Gastrocnemius medialis (tissue), 4 donors: ENCODE measurements around the gene LAMA3.

Experiments
- POLR2A ChIP-seq, 2 donors: fragments of 450-650 bp; IDR thresholded peaks; one replicate each; pipeline ENCODE4 v1.6.1; 2017; ENCODE audit warnings: antibody characterized with exemption in 2 of 2, mild to moderate bottlenecking in 2 of 2, moderate library complexity in 2 of 2
- TF ChIP-seq, protein P1 (sequence below), 5 experiments: fragments of 450-650 bp in 3 of 5; fragments of 200-600 bp in 2 of 5; sonication (generic) in 2 of 5; IDR thresholded peaks in 4 of 5; conservative IDR thresholded peaks in 1 of 5; 1 replicate in 4 of 5; 2 replicates in 1 of 5; pipeline ENCODE4 v1.5.1; 2016 to 2019; ENCODE audit warnings: antibody characterized with exemption in 5 of 5, mild to moderate bottlenecking in 3 of 5, moderate library complexity in 3 of 5

DNA sequence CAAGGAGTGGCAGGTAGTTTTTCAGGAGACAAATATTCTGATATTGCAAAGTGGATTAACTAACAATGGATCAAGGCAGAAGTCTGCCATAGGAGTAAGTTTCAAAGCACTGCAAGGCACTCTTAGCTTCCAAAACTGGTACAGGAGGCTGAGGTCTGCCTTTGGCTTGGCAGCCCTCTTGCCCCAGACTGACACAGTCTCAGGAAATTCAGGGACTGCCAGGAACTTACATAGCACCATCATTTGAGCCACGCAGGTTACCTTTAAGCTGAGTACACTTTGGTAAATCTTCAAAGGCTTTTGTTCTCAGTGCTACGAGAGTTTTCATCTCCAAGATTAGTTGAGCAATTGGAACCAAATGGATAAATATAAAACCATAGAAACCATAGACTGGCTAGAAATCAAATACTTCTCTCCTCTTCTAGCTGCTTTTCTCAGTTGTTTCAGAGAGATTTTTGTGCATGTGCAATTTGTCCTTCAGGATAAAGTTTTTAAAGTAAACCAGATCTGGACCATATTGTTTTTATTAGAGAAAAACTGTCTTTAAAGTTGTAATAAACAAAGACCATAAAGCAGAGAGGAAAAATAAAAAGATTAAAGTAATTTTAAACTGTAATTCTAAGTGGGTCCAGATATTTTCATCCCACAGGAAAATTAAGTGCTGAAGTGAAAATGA lies 45.3 kb upstream of the LAMA3 start:
- TF ChIP-seq, protein P1, sequence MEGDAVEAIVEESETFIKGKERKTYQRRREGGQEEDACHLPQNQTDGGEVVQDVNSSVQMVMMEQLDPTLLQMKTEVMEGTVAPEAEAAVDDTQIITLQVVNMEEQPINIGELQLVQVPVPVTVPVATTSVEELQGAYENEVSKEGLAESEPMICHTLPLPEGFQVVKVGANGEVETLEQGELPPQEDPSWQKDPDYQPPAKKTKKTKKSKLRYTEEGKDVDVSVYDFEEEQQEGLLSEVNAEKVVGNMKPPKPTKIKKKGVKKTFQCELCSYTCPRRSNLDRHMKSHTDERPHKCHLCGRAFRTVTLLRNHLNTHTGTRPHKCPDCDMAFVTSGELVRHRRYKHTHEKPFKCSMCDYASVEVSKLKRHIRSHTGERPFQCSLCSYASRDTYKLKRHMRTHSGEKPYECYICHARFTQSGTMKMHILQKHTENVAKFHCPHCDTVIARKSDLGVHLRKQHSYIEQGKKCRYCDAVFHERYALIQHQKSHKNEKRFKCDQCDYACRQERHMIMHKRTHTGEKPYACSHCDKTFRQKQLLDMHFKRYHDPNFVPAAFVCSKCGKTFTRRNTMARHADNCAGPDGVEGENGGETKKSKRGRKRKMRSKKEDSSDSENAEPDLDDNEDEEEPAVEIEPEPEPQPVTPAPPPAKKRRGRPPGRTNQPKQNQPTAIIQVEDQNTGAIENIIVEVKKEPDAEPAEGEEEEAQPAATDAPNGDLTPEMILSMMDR (IDR thresholded peaks at IDR 0.05 in 4 of 5, conservative IDR thresholded peaks at IDR 0.05 in 1 of 5) = no peak
- TF ChIP-seq POLR2A (IDR thresholded peaks at IDR 0.05) = no peak
